Measurements from ENCODE around the gene CD300LG.

The CD300LG gene

GRCh38 chr17:43881758-43882505 lies 35.0 kb downstream of the CD300LG start:
- TF ChIP-seq REST (IDR thresholded peaks at IDR 0.05; ENCODE audit: insufficient read depth in 1 of 2, low read depth in 2 of 2, low read length in 2 of 2) (no peak), SIN3A (IDR thresholded peaks at IDR 0.05; ENCODE audit: borderline replicate concordance, insufficient read depth, low read length) (no peak), TAF1 (IDR thresholded peaks at IDR 0.05; ENCODE audit: borderline replicate concordance, insufficient read depth, low read length) (no peak)

- no peak for TF ChIP-seq FOXP2 (optimal IDR thresholded peaks at IDR 0.05; ENCODE audit: borderline replicate concordance, extremely low read depth, extremely low read length, insufficient read depth)
These were observed 35.9 kb downstream of the CD300LG start for GRCh38 chr17:43882761-43883415.

GRCh38 chr17:43888548-43888947 lies 41.6 kb downstream of the CD300LG start:
- TF ChIP-seq POLR2AphosphoS5 (IDR thresholded peaks at IDR 0.05; ENCODE audit: low read depth, low read length) (no peak), REST (IDR thresholded peaks at IDR 0.05; ENCODE audit: insufficient read depth in 1 of 2, low read depth in 2 of 2, low read length in 2 of 2) (no peak), SIN3A (IDR thresholded peaks at IDR 0.05; ENCODE audit: borderline replicate concordance, insufficient read depth, low read length) (no peak), TAF1 (IDR thresholded peaks at IDR 0.05; ENCODE audit: borderline replicate concordance, insufficient read depth, low read length) (no peak), FOXP2 (optimal IDR thresholded peaks at IDR 0.05; ENCODE audit: borderline replicate concordance, extremely low read depth, extremely low read length, insufficient read depth) (no peak)

GRCh38 chr17:43890240-43890639 lies 43.3 kb downstream of the CD300LG start:
- TF ChIP-seq FOXP2 (optimal IDR thresholded peaks at IDR 0.05; ENCODE audit: borderline replicate concordance, extremely low read depth, extremely low read length, insufficient read depth) (no peak), SIN3A (IDR thresholded peaks at IDR 0.05; ENCODE audit: borderline replicate concordance, insufficient read depth, low read length) (no peak), TAF1 (IDR thresholded peaks at IDR 0.05; ENCODE audit: borderline replicate concordance, insufficient read depth, low read length) (no peak), POLR2AphosphoS5 (IDR thresholded peaks at IDR 0.05; ENCODE audit: low read depth, low read length) (no peak), REST (IDR thresholded peaks at IDR 0.05; ENCODE audit: insufficient read depth in 1 of 2, low read depth in 2 of 2, low read length in 2 of 2) (no peak)

- TF ChIP-seq TAF1 (IDR thresholded peaks at IDR 0.05; ENCODE audit: borderline replicate concordance, insufficient read depth, low read length) = no peak
These were observed 45.1 kb downstream of the CD300LG start for GRCh38 chr17:43891851-43892646.

GRCh38 chr17:43892647-43892952 lies 45.6 kb downstream of the CD300LG start:
- TF ChIP-seq FOXP2 (optimal IDR thresholded peaks at IDR 0.05; ENCODE audit: borderline replicate concordance, extremely low read depth, extremely low read length, insufficient read depth) = no peak

Data from PFSK-1 (cell line).